Esophagus (tissue), 2 donors: ENCODE measurements around the gene AUP1. TPM values are rescaled to one million over a fixed set of nuclear protein-coding genes. Genes with fewer than 3 reads are reported as not detected.

Experiments used
- H3K27ac ChIP-seq, 2 donors: one replicate each; pipeline ENCODE4 v1.5.1; 2013; ENCODE audit warnings: low read depth in 2 of 2, mild to moderate bottlenecking in 2 of 2, inconsistent platforms in 1 of 2, low read length in 1 of 2, moderate library complexity in 1 of 2
- H3K27me3 ChIP-seq, 2 donors: one replicate each; pipeline ENCODE4 v1.6.1; 2013; ENCODE audit warnings: low read length in 2 of 2, control low read depth in 1 of 2, mild to moderate bottlenecking in 1 of 2; ENCODE audit not compliant: insufficient read depth in 2 of 2, control insufficient read depth in 1 of 2
- H3K36me3 ChIP-seq, 2 donors: one replicate each; pipeline ENCODE4 v1.6.1; 2013; ENCODE audit warnings: low read length in 1 of 2; ENCODE audit not compliant: control insufficient read depth in 2 of 2, insufficient read depth in 2 of 2
- H3K4me1 ChIP-seq, 2 donors: one replicate each; pipeline ENCODE4 v1.6.1; 2013; ENCODE audit warnings: low read length in 1 of 2; ENCODE audit not compliant: control insufficient read depth in 2 of 2, insufficient read depth in 2 of 2
- H3K4me3 ChIP-seq, 2 donors: one replicate each; pipeline ENCODE4 v1.5.1; 2013; ENCODE audit warnings: low read length in 2 of 2, mild to moderate bottlenecking in 2 of 2, low read depth in 1 of 2, moderate library complexity in 1 of 2
- H3K9me3 ChIP-seq, 2 donors: one replicate each; pipeline ENCODE4 v1.6.1; 2013; ENCODE audit warnings: mild to moderate bottlenecking in 2 of 2, low read depth in 1 of 2, low read length in 1 of 2, moderate library complexity in 1 of 2; ENCODE audit not compliant: control insufficient read depth in 2 of 2, insufficient read depth in 1 of 2
- WGBS, 2 donors: extraction: QIAGEN DNeasy Blood & Tissue Kit; methylation state at CpG; one replicate each; pipeline ENCODE4 v1.1.7; 2013; 5-methylcytosine and 5-hydroxymethylcytosine counted together
- polyA plus RNA-seq, 2 donors: library from polyadenylated mRNA; stranded (reverse); fragments of 200-250 nt; gene quantifications; one replicate each; pipeline ENCODE4 v1.2.3, GENCODE V29; 2013
- donor health status: healthy with polysubstance abuse.
- donor health status: Bipolar disorder and iron deficiency.

Gene AUP1
- polyA plus RNA-seq, 2 donors = 116 to 186 TPM

- 7 to 11% methylated on average over 70 to 72 of the region's 72 CpGs for WGBS, 2 donors
- peak overlapping the region; percentile 20 to 24 for H3K4me3 ChIP-seq
- H3K9me3 ChIP-seq = peaks cover 0 to 8% of the 10 kb centered on the region in 2 donors
- H3K36me3 ChIP-seq = no peaks in the 10 kb centered on the region
- peaks cover 4 to 34% of the 10 kb centered on the region in 2 donors for H3K27me3 ChIP-seq
- H3K4me1 ChIP-seq = peaks cover 18 to 20% of the 10 kb centered on the region in 2 donors
- H3K27ac ChIP-seq = no peak overlapping the region
Measured at GRCh38 chr2:74515981-74516633, 13.4 kb downstream of the AUP1 start.

GRCh38 chr2:74515271-74515980 lies 14.1 kb downstream of the AUP1 start:
- Histone ChIP-seq H3K4me1 (peaks cover 18 to 20% of the 10 kb centered on the region in 2 donors), H3K36me3 (no peaks in the 10 kb centered on the region), H3K9me3 (peaks cover 0 to 8% of the 10 kb centered on the region in 2 donors), H3K27ac (no peak overlapping the region), H3K27me3 (peaks cover 4 to 34% of the 10 kb centered on the region in 2 donors), H3K4me3 (peak overlapping the region; percentile 13 to 20)
- 6 to 7% methylated on average over 59 to 60 of the region's 60 CpGs for WGBS, 2 donors

GRCh38 chr2:74514368-74515270 lies 14.9 kb downstream of the AUP1 start, which contains the start of gene TLX2:
Gene TLX2, plus strand, starts transcription at chr2:74514450. Its CDS starts 357 bp downstream, at chr2:74514807.
- Histone ChIP-seq H3K9me3 (peaks cover 0 to 8% of the 10 kb centered on the region in 2 donors), H3K27ac (no peak within 1 kb of the TSS), H3K4me1 (peaks cover 18 to 20% of the 10 kb centered on the region in 2 donors), H3K4me3 (no peak within 1 kb of the TSS), H3K36me3 (no peaks in the 10 kb centered on the region), H3K27me3 (peaks cover 4 to 34% of the 10 kb centered on the region in 2 donors)
- WGBS, 2 donors = 4% methylated on average over 69 to 82 of the region's 82 CpGs

GRCh38 chr2:74513605-74514367 lies 15.7 kb downstream of the AUP1 start:
- Histone ChIP-seq H3K4me3 (no peak overlapping the region), H3K9me3 (peaks cover 0 to 8% of the 10 kb centered on the region in 2 donors), H3K36me3 (no peaks in the 10 kb centered on the region), H3K4me1 (peaks cover 18 to 20% of the 10 kb centered on the region in 2 donors), H3K27ac (no peak overlapping the region), H3K27me3 (peaks cover 4 to 34% of the 10 kb centered on the region in 2 donors)
- WGBS, 2 donors = 8 to 10% methylated on average over 46 to 52 of the region's 52 CpGs

GRCh38 chr2:74512744-74513604 lies 16.5 kb downstream of the AUP1 start:
- Histone ChIP-seq H3K27me3 (peaks cover 4 to 34% of the 10 kb centered on the region in 2 donors), H3K4me1 (peaks cover 18 to 20% of the 10 kb centered on the region in 2 donors), H3K9me3 (peaks cover 0 to 8% of the 10 kb centered on the region in 2 donors), H3K36me3 (no peaks in the 10 kb centered on the region), H3K4me3 (no peak overlapping the region), H3K27ac (no peak overlapping the region)
- 13% methylated on average over 35 to 36 of the region's 36 CpGs for WGBS, 2 donors

- H3K4me3 ChIP-seq = no peak overlapping the region
- WGBS, 2 donors = 40 to 44% methylated on average over 11 of the region's 11 CpGs
- peaks cover 4 to 30% of the 10 kb centered on the region in 2 donors for H3K27me3 ChIP-seq
- peaks cover 0 to 8% of the 10 kb centered on the region in 2 donors for H3K9me3 ChIP-seq
- H3K27ac ChIP-seq = no peak overlapping the region
- peaks cover 18 to 22% of the 10 kb centered on the region in 2 donors for H3K4me1 ChIP-seq
- H3K36me3 ChIP-seq = no peaks in the 10 kb centered on the region
Measured at GRCh38 chr2:74511104-74511989, 18.2 kb downstream of the AUP1 start.

GRCh38 chr2:74510272-74510671 lies 19.2 kb downstream of the AUP1 start:
- 84 to 92% methylated on average over 4 of the region's 4 CpGs for WGBS, 2 donors
- Histone ChIP-seq H3K27ac (no peak overlapping the region), H3K4me3 (no peak overlapping the region), H3K9me3 (peaks cover 0 to 6% of the 10 kb centered on the region in 2 donors), H3K4me1 (peaks cover 8 to 17% of the 10 kb centered on the region in 2 donors), H3K36me3 (peaks cover 0 to 5% of the 10 kb centered on the region in 2 donors), H3K27me3 (peaks cover 4 to 20% of the 10 kb centered on the region in 2 donors)
